Vagina (tissue), 2 donors: ENCODE measurements around the gene FGFRL1.

ENCODE experiments used
- POLR2A ChIP-seq, 2 donors: fragments of 450-650 bp; IDR thresholded peaks; one replicate each; pipeline ENCODE4 v1.6.1; 2017; ENCODE audit warnings: antibody characterized with exemption in 2 of 2, mild to moderate bottlenecking in 2 of 2, moderate library complexity in 2 of 2
- POLR2AphosphoS5 ChIP-seq, 2 donors: sonication (generic); formaldehyde crosslinking; IDR thresholded peaks; one replicate each; pipeline ENCODE4 v1.9.0; 2017; ENCODE audit warnings: antibody characterized with exemption in 2 of 2, mild to moderate bottlenecking in 2 of 2, low read depth in 1 of 2; ENCODE audit not compliant: insufficient read depth in 1 of 2
- TF ChIP-seq, protein P1 (sequence below), 3 experiments: fragments of 450-650 bp in 2 of 3; fragments of 200-600 bp in 1 of 3; sonication (generic) in 1 of 3; IDR thresholded peaks; one replicate each; pipeline ENCODE4 v1.5.1; 2017 to 2019; ENCODE audit warnings: antibody characterized with exemption in 3 of 3, mild to moderate bottlenecking in 2 of 3, moderate library complexity in 2 of 3

GRCh38 chr4:1036095-1036494 is 24.7 kb downstream of the FGFRL1 start:
- TF ChIP-seq, protein P1, sequence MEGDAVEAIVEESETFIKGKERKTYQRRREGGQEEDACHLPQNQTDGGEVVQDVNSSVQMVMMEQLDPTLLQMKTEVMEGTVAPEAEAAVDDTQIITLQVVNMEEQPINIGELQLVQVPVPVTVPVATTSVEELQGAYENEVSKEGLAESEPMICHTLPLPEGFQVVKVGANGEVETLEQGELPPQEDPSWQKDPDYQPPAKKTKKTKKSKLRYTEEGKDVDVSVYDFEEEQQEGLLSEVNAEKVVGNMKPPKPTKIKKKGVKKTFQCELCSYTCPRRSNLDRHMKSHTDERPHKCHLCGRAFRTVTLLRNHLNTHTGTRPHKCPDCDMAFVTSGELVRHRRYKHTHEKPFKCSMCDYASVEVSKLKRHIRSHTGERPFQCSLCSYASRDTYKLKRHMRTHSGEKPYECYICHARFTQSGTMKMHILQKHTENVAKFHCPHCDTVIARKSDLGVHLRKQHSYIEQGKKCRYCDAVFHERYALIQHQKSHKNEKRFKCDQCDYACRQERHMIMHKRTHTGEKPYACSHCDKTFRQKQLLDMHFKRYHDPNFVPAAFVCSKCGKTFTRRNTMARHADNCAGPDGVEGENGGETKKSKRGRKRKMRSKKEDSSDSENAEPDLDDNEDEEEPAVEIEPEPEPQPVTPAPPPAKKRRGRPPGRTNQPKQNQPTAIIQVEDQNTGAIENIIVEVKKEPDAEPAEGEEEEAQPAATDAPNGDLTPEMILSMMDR (IDR thresholded peaks at IDR 0.05): no peak
- TF ChIP-seq POLR2A (IDR thresholded peaks at IDR 0.05): no peak
- TF ChIP-seq POLR2AphosphoS5 (IDR thresholded peaks at IDR 0.05; ENCODE audit: insufficient read depth in 1 of 2, low read depth in 1 of 2): no peak
